H1 (cell line): ENCODE measurements around the gene SETX. TPM values are rescaled to one million over a fixed set of nuclear protein-coding genes. Genes with fewer than 3 reads are reported as not detected.

Experiments
- CTCF ChIA-PET: fragments of 300-600 bp; sonication (Branson Sonifier 250); formaldehyde crosslinking; loops from one replicate; lab custom pipeline; 2021; ENCODE audit not compliant: partially characterized antibody; lab: Charles Lee
- POLR2A ChIA-PET: fragments of 300-600 bp; sonication (Branson Sonifier 250); formaldehyde crosslinking; loops from one replicate; lab custom pipeline; 2021; ENCODE audit warnings: inconsistent platforms; ENCODE audit not compliant: partially characterized antibody; lab: Charles Lee
- DNase-seq, 2 experiments: peaks; one replicate each; pipeline versions ENCODE4 v3.0.0 to v3.0.0-alpha.2; 2010 to 2022; ENCODE audit warnings: low spot score in 2 of 2, low read depth in 1 of 2, mixed read lengths in 1 of 2
- FAIRE-seq: peaks from 2 replicates; lab custom pipeline; 2011; peaks lifted over from hg19 to GRCh38; lab: Jason Lieb, UNC
- H2AFZ ChIP-seq: 2 replicates; pipeline ENCODE4 v1.8.1; 2012; ENCODE audit warnings: low read length, inconsistent platforms
- H2AK5ac ChIP-seq: 2 replicates; pipeline ENCODE4 v1.6.1; 2013; ENCODE audit warnings: low read depth, low read length
- H2BK120ac ChIP-seq: replicated peaks from 2 replicates; pipeline ENCODE3; 2013; ENCODE audit warnings: low read depth, low read length, inconsistent platforms
- H2BK12ac ChIP-seq: 2 replicates; pipeline ENCODE4 v1.6.1; 2013; ENCODE audit warnings: low read depth, low read length
- H2BK15ac ChIP-seq: 2 replicates; pipeline ENCODE4 v1.6.1; 2013; ENCODE audit warnings: low read length
- H2BK20ac ChIP-seq: 2 replicates; pipeline ENCODE4 v1.6.1; 2013; ENCODE audit warnings: low read length
- H2BK5ac ChIP-seq: 2 replicates; pipeline ENCODE4 v1.6.1; 2013; ENCODE audit warnings: low read depth, low read length
- H3K14ac ChIP-seq: 2 replicates; pipeline ENCODE4 v1.6.1; 2013; ENCODE audit warnings: inconsistent platforms; ENCODE audit not compliant: insufficient read length
- H3K18ac ChIP-seq: 2 replicates; pipeline ENCODE4 v1.6.1; 2013; ENCODE audit warnings: low read length; ENCODE audit errors: extremely low read depth
- H3K23ac ChIP-seq: 2 replicates; pipeline ENCODE4 v1.6.1; 2013; ENCODE audit warnings: inconsistent platforms; ENCODE audit not compliant: insufficient read length
- H3K23me2 ChIP-seq: 2 replicates; pipeline ENCODE4 v1.6.1; 2013; ENCODE audit warnings: low read depth, low read length
- H3K27ac ChIP-seq: 2 replicates; pipeline ENCODE4 v1.6.1; 2011; ENCODE audit warnings: low read depth, low read length, inconsistent platforms
- H3K27me3 ChIP-seq, 4 experiments: replicated peaks in 1 of 4; 1 replicate in 1 of 4; 2 replicates in 3 of 4; pipeline versions ENCODE4 v1.6.1 to v1.8.1; 2011 to 2013; ENCODE audit warnings: low read length in 3 of 4, mild to moderate bottlenecking in 3 of 4, inconsistent platforms in 2 of 4, mixed read lengths in 2 of 4, moderate library complexity in 1 of 4; ENCODE audit not compliant: control insufficient read depth in 3 of 4, insufficient read depth in 3 of 4; ENCODE audit errors: extremely low read depth in 1 of 4
- H3K36me3 ChIP-seq, 4 experiments: 2 replicates each; pipeline versions ENCODE4 v1.6.1 to v1.8.1; 2011 to 2013; ENCODE audit warnings: mild to moderate bottlenecking in 4 of 4, low read length in 3 of 4, moderate library complexity in 2 of 4, control low read depth in 1 of 4, inconsistent platforms in 1 of 4; ENCODE audit not compliant: insufficient read depth in 4 of 4, control insufficient read depth in 2 of 4
- H3K4ac ChIP-seq: replicated peaks from 2 replicates; pipeline ENCODE3; 2013; ENCODE audit warnings: low read length, low read depth, mixed read lengths, inconsistent platforms; ENCODE audit not compliant: insufficient read length
- H3K4me1 ChIP-seq, 4 experiments: replicated peaks in 1 of 4; 1 replicate in 1 of 4; 2 replicates in 3 of 4; pipeline versions ENCODE4 v1.6.1 to v1.8.1; 2011 to 2013; ENCODE audit warnings: low read length in 3 of 4, inconsistent platforms in 2 of 4, mixed read lengths in 1 of 4; ENCODE audit not compliant: insufficient read depth in 4 of 4, control insufficient read depth in 3 of 4
- H3K4me2 ChIP-seq, 2 experiments: 2 replicates each; pipeline versions ENCODE4 v1.6.1 to v1.8.1; 2011 to 2013; ENCODE audit warnings: low read depth in 2 of 2, low read length in 2 of 2, control low read depth in 1 of 2, inconsistent platforms in 1 of 2, mild to moderate bottlenecking in 1 of 2; ENCODE audit not compliant: insufficient read depth in 1 of 2
- H3K4me3 ChIP-seq, 4 experiments: fragments of 200-600, 300-600 bp in 1 of 4; sonication (generic), shearing (Covaris generic), sonication (Bioruptor Twin) in 1 of 4; 2 replicates each; pipeline versions ENCODE4 v1.5.1 to v1.8.1; 2011 to 2016; ENCODE audit warnings: low read length in 4 of 4, low read depth in 3 of 4, control low read depth in 2 of 4, inconsistent platforms in 2 of 4, mild to moderate bottlenecking in 2 of 4, mixed read lengths in 1 of 4, moderate library complexity in 1 of 4; ENCODE audit not compliant: insufficient read depth in 2 of 4; ENCODE audit errors: extremely low read depth in 1 of 4
- H3K56ac ChIP-seq: replicated peaks from 2 replicates; pipeline ENCODE3; 2013; ENCODE audit warnings: low read depth, mild to moderate bottlenecking, mixed read lengths, low read length, inconsistent platforms; ENCODE audit not compliant: insufficient read length
- H3K79me1 ChIP-seq: 2 replicates; pipeline ENCODE4 v1.6.1; 2013; ENCODE audit warnings: low read depth, low read length, control low read depth
- H3K79me2 ChIP-seq, 2 experiments: 2 replicates each; pipeline versions ENCODE4 v1.6.1 to v1.8.1; 2012 to 2013; ENCODE audit warnings: low read length in 2 of 2, mild to moderate bottlenecking in 2 of 2, inconsistent platforms in 1 of 2; ENCODE audit not compliant: insufficient read depth in 2 of 2, control insufficient read depth in 1 of 2
- H3K9ac ChIP-seq, 4 experiments: replicated peaks in 1 of 4; 1 replicate in 1 of 4; 2 replicates in 3 of 4; pipeline versions ENCODE4 v1.6.1 to v1.8.1; 2011 to 2013; ENCODE audit warnings: low read depth in 3 of 4, low read length in 3 of 4, control low read depth in 2 of 4, mild to moderate bottlenecking in 2 of 4, moderate library complexity in 2 of 4, inconsistent platforms in 1 of 4; ENCODE audit errors: extremely low read depth in 1 of 4
- H3K9me3 ChIP-seq, 2 experiments: 2 replicates each; pipeline versions ENCODE4 v1.6.1 to v1.8.1; 2012 to 2013; ENCODE audit warnings: mild to moderate bottlenecking in 2 of 2, moderate library complexity in 2 of 2, control low read depth in 1 of 2, inconsistent platforms in 1 of 2, low read depth in 1 of 2, low read length in 1 of 2, mixed read lengths in 1 of 2; ENCODE audit not compliant: insufficient read depth in 2 of 2
- H4K20me1 ChIP-seq, 2 experiments: replicated peaks in 1 of 2; 2 replicates each; pipeline versions ENCODE3 to v1.8.1; 2011 to 2013; ENCODE audit warnings: inconsistent platforms in 2 of 2, low read length in 2 of 2, mild to moderate bottlenecking in 1 of 2; ENCODE audit not compliant: insufficient read depth in 2 of 2, control insufficient read depth in 1 of 2
- H4K5ac ChIP-seq: 2 replicates; pipeline ENCODE4 v1.6.1; 2013; ENCODE audit warnings: low read length, low read depth, mixed read lengths, inconsistent platforms; ENCODE audit not compliant: insufficient read length
- H4K8ac ChIP-seq: 2 replicates; pipeline ENCODE4 v1.8.0; 2013; ENCODE audit warnings: mild to moderate bottlenecking, moderate library complexity, low read length, inconsistent platforms; ENCODE audit not compliant: insufficient read depth; ENCODE audit errors: extremely low read depth
- H4K91ac ChIP-seq: replicated peaks from 2 replicates; pipeline ENCODE3; 2013; ENCODE audit warnings: low read length, mixed read lengths, inconsistent platforms; ENCODE audit not compliant: insufficient read length
- BACH1 ChIP-seq: IDR thresholded peaks from 2 replicates; pipeline ENCODE4 v1.6.1; 2012; ENCODE audit warnings: low read length, improper control_type of control experiment
- BRCA1 ChIP-seq: IDR thresholded peaks from 2 replicates; pipeline ENCODE4 v1.6.1; 2012; ENCODE audit warnings: low read depth, low read length, improper control_type of control experiment
- CBX8 ChIP-seq: fragments of 300-800, 300-1000 bp; sonication (generic); IDR thresholded peaks from 2 replicates; pipeline ENCODE4 v1.7.1; 2016; ENCODE audit warnings: low read depth, low read length, borderline replicate concordance
- EZH2 ChIP-seq: fragments of 200-600 bp; sonication (generic); IDR thresholded peaks from 2 replicates; pipeline ENCODE4 v1.7.1; 2012; ENCODE audit warnings: low read depth, mild to moderate bottlenecking, moderate library complexity, low read length, inconsistent platforms; ENCODE audit not compliant: severe bottlenecking
- POU5F1 ChIP-seq: IDR thresholded peaks from 2 replicates; pipeline ENCODE4 v1.6.1; 2011; ENCODE audit warnings: low read depth, mild to moderate bottlenecking, low read length, moderate library complexity
- SIRT6 ChIP-seq: IDR thresholded peaks from one replicate; pipeline ENCODE4 v1.7.1; 2012; ENCODE audit warnings: low read length, inconsistent platforms
- WGBS, 2 experiments: shearing (Covaris generic) in 1 of 2; methylation state at CpG; one replicate each; pipeline versions ENCODE4 v1.1.6 to v1.1.7; 2013 to 2015; ENCODE audit warnings: low lambda C conversion rate in 2 of 2, mixed read lengths in 2 of 2, inconsistent platforms in 1 of 2, low coverage in 1 of 2, missing lambda C conversion rate in 1 of 2; ENCODE audit not compliant: insufficient replicate concordance in 2 of 2, insufficient coverage in 1 of 2, insufficient read length in 1 of 2; ENCODE audit errors: extremely low coverage in 1 of 2, missing lambda C conversion rate in 1 of 2; 5-methylcytosine and 5-hydroxymethylcytosine counted together
- polyA plus RNA-seq, 7 experiments: library from polyadenylated mRNA; depleted of rRNA in 3 of 7; stranded (reverse) in 5 of 7; unstranded in 2 of 7; fragments of >200 nt in 5 of 7; fragments of 200-250 nt in 2 of 7; gene quantifications; 1 replicate in 5 of 7; 2 replicates in 1 of 7; 4 replicates in 1 of 7; pipeline versions ENCODE4 v1.2.1 to v1.2.3, GENCODE V29; 2011 to 2013; ENCODE audit warnings: missing spikeins in 2 of 7, mixed read lengths in 2 of 7
- total RNA-seq: library from RNA; stranded (reverse); fragmentation: NEBNext Ultra II Directional; extraction: Animal tissue kit (Norgen Biotek cat#: 25700); gene quantifications from 2 replicates; pipeline ENCODE4 v1.2.1, GENCODE V29; 2021

SETX gene
- total and polyA plus RNA-seq, 2 of the 8 experiments (the other 6 are each of a cell fraction or from before 2014, with no cell fraction given) = 15.1 to 37.9 TPM

GRCh38 chr9:132301521-132301920 lies 53.3 kb downstream of the SETX start:
- no peak overlapping the region for H4K5ac ChIP-seq
- peaks cover 11 to 48% (median 27%) of the 10 kb centered on the region in 4 experiments for H3K36me3 ChIP-seq
- H2BK5ac ChIP-seq = no peak overlapping the region
- H3K27me3 ChIP-seq = no peaks in the 10 kb centered on the region
- H3K18ac ChIP-seq = no peak overlapping the region
- TF ChIP-seq BACH1 (no peak), CBX8 (no peak), SIRT6 (no peak), EZH2 (no peak), POU5F1 (no peak), BRCA1 (no peak)
- H3K79me2 ChIP-seq = no peaks in the 10 kb centered on the region
- no peak overlapping the region for H4K8ac ChIP-seq
- no peak overlapping the region for H3K56ac ChIP-seq
- no peaks in the 10 kb centered on the region for H3K9me3 ChIP-seq
- FAIRE-seq = no peak
- 92% methylated on average over 6 of the region's 6 CpGs; no CpG with 5 or more reads in 1 of the 2 experiments for WGBS, 2 experiments
- DNase-seq = no peak
- no peak overlapping the region for H2BK12ac ChIP-seq
- no peak overlapping the region for H3K14ac ChIP-seq
- no peaks in the 10 kb centered on the region for H4K20me1 ChIP-seq
- H3K4me2 ChIP-seq = no peak overlapping the region
- CTCF ChIA-PET = no interaction called here
- H2AFZ ChIP-seq = no peak overlapping the region
- no peak overlapping the region for H3K9ac ChIP-seq
- H3K23me2 ChIP-seq = no peaks in the 10 kb centered on the region
- H3K27ac ChIP-seq = no peak overlapping the region
- H3K23ac ChIP-seq = no peak overlapping the region
- H3K4ac ChIP-seq = no peak overlapping the region
- peaks cover 2% of the 10 kb centered on the region; the same call in 1 of the 2 replicates for H3K79me1 ChIP-seq
- H3K4me3 ChIP-seq = no peak overlapping the region
- no peak overlapping the region for H4K91ac ChIP-seq
- no peak overlapping the region for H2BK120ac ChIP-seq
- no peaks in the 10 kb centered on the region for H3K4me1 ChIP-seq
- POLR2A ChIA-PET = no interaction called here
- H2BK15ac ChIP-seq = no peak overlapping the region
- H2AK5ac ChIP-seq = no peak overlapping the region
- H2BK20ac ChIP-seq = no peak overlapping the region
